Nephron (organoid): ENCODE measurements around the gene SLC9A3.

Experiments used
- H3K27ac Mint-ChIP-seq, 3 experiments: 2 replicates each; pipeline ENCODE4 v1.8.0; 2020; ENCODE audit warnings: mixed read lengths in 3 of 3, mild to moderate bottlenecking in 2 of 3, moderate library complexity in 1 of 3
- H3K27me3 Mint-ChIP-seq: 2 replicates; pipeline ENCODE4 v1.8.0; 2021; ENCODE audit warnings: low read depth, mild to moderate bottlenecking, moderate library complexity, mixed read lengths
- H3K36me3 Mint-ChIP-seq: 2 replicates; pipeline ENCODE4 v1.8.0; 2020; ENCODE audit warnings: low read depth, mixed read lengths
- H3K4me1 Mint-ChIP-seq: 2 replicates; pipeline ENCODE4 v1.8.0; 2020; ENCODE audit warnings: mixed read lengths
- H3K4me3 Mint-ChIP-seq, 3 experiments: 2 replicates each; pipeline ENCODE4 v1.8.0; 2020; ENCODE audit warnings: mild to moderate bottlenecking in 3 of 3, mixed read lengths in 3 of 3, moderate library complexity in 2 of 3
- H3K9me3 Mint-ChIP-seq: 2 replicates; pipeline ENCODE4 v1.8.0; 2020; ENCODE audit warnings: mixed read lengths
- CTCF ChIP-seq, 3 experiments: fragments of 200-600 bp; sonication (generic); IDR thresholded peaks; one replicate each; pipeline ENCODE4 v1.5.0; 2021; ENCODE audit warnings: antibody characterized with exemption in 3 of 3; ENCODE audit not compliant: unreplicated experiment in 3 of 3

Gene SLC9A3

GRCh38 chr5:479566-480319 is 44.5 kb downstream of the SLC9A3 start:
- TF ChIP-seq CTCF (IDR thresholded peaks at IDR 0.05; ENCODE audit: unreplicated experiment in 3 of 3) = no peak
- H3K27me3 Mint-ChIP-seq = peaks cover 34% of the 10 kb centered on the region
- no peak overlapping the region for H3K4me3 Mint-ChIP-seq
- H3K27ac Mint-ChIP-seq = no peak overlapping the region
- no peaks in the 10 kb centered on the region for H3K36me3 Mint-ChIP-seq
- no peaks in the 10 kb centered on the region for H3K4me1 Mint-ChIP-seq
- H3K9me3 Mint-ChIP-seq = no peaks in the 10 kb centered on the region

- no peaks in the 10 kb centered on the region for H3K9me3 Mint-ChIP-seq
- peaks cover 38% of the 10 kb centered on the region for H3K27me3 Mint-ChIP-seq
- no peaks in the 10 kb centered on the region for H3K36me3 Mint-ChIP-seq
- no peak overlapping the region for H3K4me3 Mint-ChIP-seq
- no peak overlapping the region for H3K27ac Mint-ChIP-seq
- H3K4me1 Mint-ChIP-seq = no peaks in the 10 kb centered on the region
- no peak for TF ChIP-seq CTCF (IDR thresholded peaks at IDR 0.05; ENCODE audit: unreplicated experiment in 3 of 3)
Observed at GRCh38 chr5:478982-479535, 45.2 kb downstream of the SLC9A3 start.

GRCh38 chr5:478369-478981 is 45.8 kb downstream of the SLC9A3 start:
- H3K27ac Mint-ChIP-seq = no peak overlapping the region
- peaks cover 43% of the 10 kb centered on the region for H3K27me3 Mint-ChIP-seq
- H3K4me3 Mint-ChIP-seq = no peak overlapping the region
- no peaks in the 10 kb centered on the region for H3K9me3 Mint-ChIP-seq
- H3K36me3 Mint-ChIP-seq = no peaks in the 10 kb centered on the region
- no peaks in the 10 kb centered on the region for H3K4me1 Mint-ChIP-seq
- no peak for TF ChIP-seq CTCF (IDR thresholded peaks at IDR 0.05; ENCODE audit: unreplicated experiment in 3 of 3)

DNA sequence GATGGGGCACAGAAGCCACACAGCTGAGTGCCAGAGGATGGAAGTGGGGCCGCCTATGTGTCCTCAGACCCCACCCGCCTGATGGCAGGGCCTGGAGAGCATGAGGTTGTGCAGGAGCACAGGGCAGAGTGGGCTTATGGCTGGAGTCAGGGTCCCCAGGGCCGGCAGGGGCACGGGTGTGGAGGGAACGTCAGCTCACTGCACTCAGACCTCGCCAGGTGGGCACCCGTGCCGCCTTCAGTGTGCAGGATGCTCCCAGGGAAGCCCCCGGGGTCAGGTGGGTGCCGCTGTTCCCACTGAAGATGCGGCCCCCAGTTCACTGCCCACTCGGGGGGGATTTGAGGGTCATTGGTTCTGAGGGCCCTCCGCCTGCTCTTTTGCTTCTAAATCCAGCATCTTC is 46.4 kb downstream of the SLC9A3 start:
- Mint-ChIP-seq H3K36me3 (no peaks in the 10 kb centered on the region), H3K4me3 (no peak overlapping the region), H3K27ac (no peak overlapping the region), H3K9me3 (no peaks in the 10 kb centered on the region), H3K27me3 (peaks cover 43% of the 10 kb centered on the region), H3K4me1 (no peaks in the 10 kb centered on the region)
- TF ChIP-seq CTCF (IDR thresholded peaks at IDR 0.05; ENCODE audit: unreplicated experiment in 3 of 3) = no peak

- no peak overlapping the region for H3K4me3 Mint-ChIP-seq
- no peak overlapping the region for H3K27ac Mint-ChIP-seq
- H3K9me3 Mint-ChIP-seq = no peaks in the 10 kb centered on the region
- H3K36me3 Mint-ChIP-seq = no peaks in the 10 kb centered on the region
- H3K27me3 Mint-ChIP-seq = peaks cover 43% of the 10 kb centered on the region
- no peak for TF ChIP-seq CTCF (IDR thresholded peaks at IDR 0.05; ENCODE audit: unreplicated experiment in 3 of 3)
- no peaks in the 10 kb centered on the region for H3K4me1 Mint-ChIP-seq
Observed at GRCh38 chr5:477247-477646, 47.0 kb downstream of the SLC9A3 start.
